HepG2 (cell line): ENCODE results near the gene DNAJC5. TPM values are rescaled to one million over a fixed set of nuclear protein-coding genes. Genes with fewer than 3 reads are reported as not detected.
A peak's percentile ranks its signal among the peaks of the same experiment; 100 is the strongest.

Experiments used
- AGO2 ChIP-seq: fragments of 200-400 bp; formaldehyde crosslinking; optimal IDR thresholded peaks from 2 replicates; pipeline ENCODE3; 2017; ENCODE audit warnings: mild to moderate bottlenecking, low read depth, low read length, moderate library complexity
- ARHGAP35 ChIP-seq: sonication (generic); formaldehyde crosslinking; IDR thresholded peaks from 2 replicates; pipeline ENCODE4 v1.9.0; 2022; ENCODE audit warnings: mild to moderate bottlenecking, inconsistent platforms, moderate library complexity, missing genetic modification reagents, borderline replicate concordance
- ATF2 ChIP-seq: sonication (generic); formaldehyde crosslinking; IDR thresholded peaks from 2 replicates; pipeline ENCODE4 v1.4.0; 2020; ENCODE audit warnings: missing genetic modification reagents
- FOXO1 ChIP-seq: sonication (generic); formaldehyde crosslinking; IDR thresholded peaks from 2 replicates; pipeline ENCODE4 v1.4.0; 2020; ENCODE audit warnings: missing genetic modification reagents
- PHF8 ChIP-seq: sonication (generic); formaldehyde crosslinking; IDR thresholded peaks from 2 replicates; pipeline ENCODE4 v1.5.0; 2020; ENCODE audit warnings: missing genetic modification reagents
- POLR2G ChIP-seq: fragments of 200-400 bp; formaldehyde crosslinking; IDR thresholded peaks from 2 replicates; pipeline ENCODE4 v1.6.1; 2018; ENCODE audit warnings: mild to moderate bottlenecking, low read depth, low read length, moderate library complexity
- SMAD3 ChIP-seq: sonication (generic); formaldehyde crosslinking; IDR thresholded peaks from 2 replicates; pipeline ENCODE4 v1.4.0; 2020; ENCODE audit warnings: missing genetic modification reagents
- UBTF ChIP-seq: sonication (generic); formaldehyde crosslinking; IDR thresholded peaks from 2 replicates; pipeline ENCODE4 v1.4.0; 2020; ENCODE audit warnings: mild to moderate bottlenecking, missing genetic modification reagents
- ZFP90 ChIP-seq: sonication (generic); formaldehyde crosslinking; IDR thresholded peaks from 2 replicates; pipeline ENCODE4 v1.8.0; 2022; ENCODE audit warnings: missing genetic modification reagents, mild to moderate bottlenecking, inconsistent platforms, borderline replicate concordance
- ZNF292 ChIP-seq: sonication (generic); formaldehyde crosslinking; IDR thresholded peaks from 2 replicates; pipeline ENCODE4 v1.8.1; 2022; ENCODE audit warnings: mild to moderate bottlenecking, low read depth, missing genetic modification reagents, borderline replicate concordance
- ZNF362 ChIP-seq: sonication (generic); formaldehyde crosslinking; IDR thresholded peaks from 2 replicates; pipeline ENCODE4 v1.4.0; 2020; ENCODE audit warnings: missing genetic modification reagents, mild to moderate bottlenecking, borderline replicate concordance
- ZNF430 ChIP-seq: sonication (generic); formaldehyde crosslinking; IDR thresholded peaks from 2 replicates; pipeline ENCODE4 v1.9.0; 2021; ENCODE audit warnings: mild to moderate bottlenecking, missing genetic modification reagents
- ZNF546 ChIP-seq: sonication (generic); formaldehyde crosslinking; conservative IDR thresholded peaks from 2 replicates; pipeline ENCODE4 v1.8.1; 2023; ENCODE audit warnings: mild to moderate bottlenecking, missing genetic modification reagents
- ZNF556 ChIP-seq: sonication (generic); formaldehyde crosslinking; IDR thresholded peaks from 2 replicates; pipeline ENCODE4 v1.4.0; 2020; ENCODE audit warnings: mild to moderate bottlenecking, missing genetic modification reagents, borderline replicate concordance
- ZNF572 ChIP-seq: sonication (generic); formaldehyde crosslinking; IDR thresholded peaks from 2 replicates; pipeline ENCODE4 v1.5.1; 2020; ENCODE audit warnings: mild to moderate bottlenecking, missing genetic modification reagents
- ZNF616 ChIP-seq: sonication (generic); formaldehyde crosslinking; IDR thresholded peaks from 2 replicates; pipeline ENCODE4 v1.5.0; 2020; ENCODE audit warnings: low read depth, mild to moderate bottlenecking, missing genetic modification reagents
- ZNF746 ChIP-seq: sonication (generic); formaldehyde crosslinking; IDR thresholded peaks from 2 replicates; pipeline ENCODE4 v1.8.0; 2022; ENCODE audit warnings: mild to moderate bottlenecking, missing genetic modification reagents
- polyA plus RNA-seq, 8 experiments: library from polyadenylated mRNA; depleted of rRNA in 3 of 8; stranded (reverse) in 7 of 8; unstranded in 1 of 8; fragments of >200 nt; fragmentation: Illumina TruSeq in 4 of 8; extraction: Trizol in 4 of 8; gene quantifications; 2 replicates each; pipeline versions ENCODE4 v1.2.1 to v1.2.3, GENCODE V29; 2011 to 2016; ENCODE audit warnings: low read depth in 4 of 8, missing spikeins in 1 of 8, mixed read lengths in 1 of 8; ENCODE audit not compliant: insufficient read depth in 1 of 8
- total RNA-seq, 5 experiments: library from RNA; depleted of rRNA; stranded (reverse); fragments of >200 nt; fragmentation: Illumina TruSeq; extraction: Trizol; gene quantifications; 2 replicates each; pipeline ENCODE4 v1.2.3, GENCODE V29; 2016; ENCODE audit warnings: low read depth in 1 of 5
- TF ChIP-seq, protein P1 (sequence below): IDR thresholded peaks from 2 replicates; pipeline ENCODE4 v1.6.1; 2012; ENCODE audit warnings: low read length, improper control_type of control experiment
- TF ChIP-seq, protein P2 (sequence below): fragments of 450-650 bp; IDR thresholded peaks from 2 replicates; pipeline ENCODE4 v1.6.1; 2017

Gene DNAJC5
- total and polyA plus RNA-seq, 2 of the 13 experiments (the other 11 are each of a cell fraction or from before 2014, with no cell fraction given), result 42.8 to 64.5 TPM

- no peak for TF ChIP-seq ARHGAP35
- no peak; the same call in 1 of the 2 replicates for TF ChIP-seq ZNF292 (CRISPR knock-in tag)
- TF ChIP-seq ZNF746, result peak; percentile 45; the same call in 1 of the 2 replicates
- TF ChIP-seq, protein P1, sequence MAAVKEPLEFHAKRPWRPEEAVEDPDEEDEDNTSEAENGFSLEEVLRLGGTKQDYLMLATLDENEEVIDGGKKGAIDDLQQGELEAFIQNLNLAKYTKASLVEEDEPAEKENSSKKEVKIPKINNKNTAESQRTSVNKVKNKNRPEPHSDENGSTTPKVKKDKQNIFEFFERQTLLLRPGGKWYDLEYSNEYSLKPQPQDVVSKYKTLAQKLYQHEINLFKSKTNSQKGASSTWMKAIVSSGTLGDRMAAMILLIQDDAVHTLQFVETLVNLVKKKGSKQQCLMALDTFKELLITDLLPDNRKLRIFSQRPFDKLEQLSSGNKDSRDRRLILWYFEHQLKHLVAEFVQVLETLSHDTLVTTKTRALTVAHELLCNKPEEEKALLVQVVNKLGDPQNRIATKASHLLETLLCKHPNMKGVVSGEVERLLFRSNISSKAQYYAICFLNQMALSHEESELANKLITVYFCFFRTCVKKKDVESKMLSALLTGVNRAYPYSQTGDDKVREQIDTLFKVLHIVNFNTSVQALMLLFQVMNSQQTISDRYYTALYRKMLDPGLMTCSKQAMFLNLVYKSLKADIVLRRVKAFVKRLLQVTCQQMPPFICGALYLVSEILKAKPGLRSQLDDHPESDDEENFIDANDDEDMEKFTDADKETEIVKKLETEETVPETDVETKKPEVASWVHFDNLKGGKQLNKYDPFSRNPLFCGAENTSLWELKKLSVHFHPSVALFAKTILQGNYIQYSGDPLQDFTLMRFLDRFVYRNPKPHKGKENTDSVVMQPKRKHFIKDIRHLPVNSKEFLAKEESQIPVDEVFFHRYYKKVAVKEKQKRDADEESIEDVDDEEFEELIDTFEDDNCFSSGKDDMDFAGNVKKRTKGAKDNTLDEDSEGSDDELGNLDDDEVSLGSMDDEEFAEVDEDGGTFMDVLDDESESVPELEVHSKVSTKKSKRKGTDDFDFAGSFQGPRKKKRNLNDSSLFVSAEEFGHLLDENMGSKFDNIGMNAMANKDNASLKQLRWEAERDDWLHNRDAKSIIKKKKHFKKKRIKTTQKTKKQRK, result no peak
- TF ChIP-seq AGO2, result peak; percentile 7
- TF ChIP-seq POLR2G, result peak; percentile 74
- TF ChIP-seq ZNF430 (CRISPR knock-in tag), result peak; percentile 38
- TF ChIP-seq ZNF362, result no peak
- TF ChIP-seq UBTF (CRISPR knock-in tag), result peak; percentile 71
- TF ChIP-seq, protein P2, sequence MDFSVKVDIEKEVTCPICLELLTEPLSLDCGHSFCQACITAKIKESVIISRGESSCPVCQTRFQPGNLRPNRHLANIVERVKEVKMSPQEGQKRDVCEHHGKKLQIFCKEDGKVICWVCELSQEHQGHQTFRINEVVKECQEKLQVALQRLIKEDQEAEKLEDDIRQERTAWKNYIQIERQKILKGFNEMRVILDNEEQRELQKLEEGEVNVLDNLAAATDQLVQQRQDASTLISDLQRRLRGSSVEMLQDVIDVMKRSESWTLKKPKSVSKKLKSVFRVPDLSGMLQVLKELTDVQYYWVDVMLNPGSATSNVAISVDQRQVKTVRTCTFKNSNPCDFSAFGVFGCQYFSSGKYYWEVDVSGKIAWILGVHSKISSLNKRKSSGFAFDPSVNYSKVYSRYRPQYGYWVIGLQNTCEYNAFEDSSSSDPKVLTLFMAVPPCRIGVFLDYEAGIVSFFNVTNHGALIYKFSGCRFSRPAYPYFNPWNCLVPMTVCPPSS, result no peak
- 0 out of 2 replicates have a peak, but pooled peaks have one; percentile 19 for TF ChIP-seq SMAD3 (CRISPR knock-in tag)
- no peak for TF ChIP-seq ZNF572 (CRISPR knock-in tag)
- peak; percentile 13; the same call in 1 of the 2 replicates for TF ChIP-seq ZNF546 (CRISPR knock-in tag)
- TF ChIP-seq ZNF616 (CRISPR knock-in tag), result 0 out of 2 replicates have a peak, but pooled peaks have one; percentile 25
- 0 out of 2 replicates have a peak, but pooled peaks have one; percentile 12 for TF ChIP-seq ATF2 (CRISPR knock-in tag)
- 0 out of 2 replicates have a peak, but pooled peaks have one; percentile 11 for TF ChIP-seq ZFP90 (CRISPR knock-in tag)
- no peak for TF ChIP-seq ZNF556 (CRISPR knock-in tag)
- TF ChIP-seq FOXO1 (CRISPR knock-in tag), result peak; percentile 9; the same call in 1 of the 2 replicates
- peak; percentile 67; the same call in 1 of the 2 replicates for TF ChIP-seq PHF8 (CRISPR knock-in tag)
These were observed 84.8 kb downstream of the DNAJC5 start, which contains the start of gene SAMD10 (continued) for GRCh38 chr20:63979557-63980316.
